Erythroblast (primary cell): ENCODE data around the gene KIF17.
"Not testable (repeated sequence)": the region's sequence is repeated elsewhere in the genome, so short reads cannot be mapped to it uniquely, and the experiment has no call there.

ENCODE experiments used
- GATA1 ChIP-seq: IDR thresholded peaks from 2 replicates; pipeline ENCODE4 v1.6.1; 2011; ENCODE audit warnings: low read depth, mild to moderate bottlenecking, control low read depth, low read length, moderate library complexity
- POLR2A ChIP-seq: IDR thresholded peaks from 2 replicates; pipeline ENCODE4 v1.6.1; 2011; ENCODE audit warnings: mild to moderate bottlenecking, low read length

DNA sequence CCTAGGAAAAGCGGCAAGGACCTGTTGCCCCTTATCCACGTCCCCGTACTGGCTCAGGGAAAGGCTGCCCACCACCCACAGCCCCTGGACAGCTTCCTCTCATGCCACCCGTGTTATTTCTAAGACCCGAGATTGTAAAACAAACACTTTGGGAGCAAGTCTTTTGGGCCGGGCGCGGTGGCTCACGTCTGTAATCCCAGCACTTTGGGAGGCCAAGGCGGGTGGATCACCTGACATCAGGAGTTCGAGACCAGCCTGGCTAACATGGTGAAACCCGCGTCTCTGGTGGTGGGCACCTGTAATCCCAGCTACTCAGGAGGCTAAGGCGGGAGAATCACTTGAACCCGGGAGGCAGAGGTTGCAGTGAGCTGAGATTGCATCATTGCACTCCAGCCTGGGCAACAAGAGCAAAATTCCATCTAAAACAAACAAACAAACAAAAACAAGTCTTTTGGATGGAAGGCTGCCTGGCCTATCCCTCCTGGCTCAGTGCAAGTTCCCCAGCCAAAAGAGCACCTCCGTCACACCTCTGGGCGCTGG lies 606 bp upstream of the KIF17 start:
- TF ChIP-seq POLR2A, GATA1: not testable (repeated sequence)
